ENCODE data around the gene CASP14. TPM values are rescaled to one million over a fixed set of nuclear protein-coding genes. Genes with fewer than 3 reads are reported as not detected.

Gene CASP14
- total and polyA plus RNA-seq, 3 experiments from 2014 or later: not detected

DNA sequence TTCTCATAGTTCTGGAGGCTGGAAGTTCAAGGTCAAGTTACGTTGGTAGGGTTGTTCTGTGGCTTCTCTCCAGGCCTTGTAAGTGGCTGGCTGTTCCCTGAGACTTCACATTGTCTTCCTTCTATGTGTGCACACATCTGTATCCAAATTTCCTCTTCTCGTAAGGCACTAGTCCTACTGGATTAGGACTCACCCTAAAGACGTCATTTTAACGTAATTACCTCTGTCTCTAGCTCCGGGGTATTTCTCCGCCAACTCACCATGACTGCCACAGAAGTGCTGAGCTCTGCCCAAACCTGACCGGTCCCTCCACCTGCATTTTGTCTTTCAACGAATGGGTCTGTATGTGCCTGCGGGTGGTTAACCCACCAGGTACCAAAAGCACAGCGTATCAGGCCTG lies 49.2 kb downstream of the CASP14 start:
- no peak overlapping the region for H3K4me3 ChIP-seq (ENCODE audit: low read length)
- H3K27ac Mint-ChIP-seq: no peak overlapping the region
- no peaks in the 10 kb centered on the region for H3K4me1 Mint-ChIP-seq
- H3K27me3 Mint-ChIP-seq: peaks cover 3 to 17% of the 10 kb centered on the region in 2 donors
- no peak overlapping the region for H3K27ac ChIP-seq (ENCODE audit: low read depth, low read length)
- CTCF ChIA-PET: no interaction called here
- DNase-seq: no peak
- POLR2A ChIA-PET: no interaction called here
- no peaks in the 10 kb centered on the region for H3K27me3 ChIP-seq (ENCODE audit: insufficient read depth, low read length, poor library complexity, severe bottlenecking)
- peak overlapping the region in 1 of 7 donors; percentile 8 for H3K4me3 Mint-ChIP-seq
- no peaks in the 10 kb centered on the region for H3K4me1 ChIP-seq (ENCODE audit: insufficient read depth, low read length)
- no peaks in the 10 kb centered on the region for H3K36me3 ChIP-seq (ENCODE audit: insufficient read depth, low read length)
- no peaks in the 10 kb centered on the region for H3K9me3 ChIP-seq (ENCODE audit: low read length)
- peaks cover 0 to 6% (median under 1%) of the 10 kb centered on the region in 3 donors for H3K36me3 Mint-ChIP-seq
- H3K9me3 Mint-ChIP-seq: peaks cover 2 to 11% (median 8%) of the 10 kb centered on the region in 5 donors

- Mint-ChIP-seq H3K36me3 (peaks cover 0 to 11% (median 2%) of the 10 kb centered on the region in 3 donors), H3K4me1 (no peaks in the 10 kb centered on the region), H3K9me3 (peaks cover 4 to 15% (median 13%) of the 10 kb centered on the region in 5 donors), H3K27ac (no peak overlapping the region), H3K4me3 (no peak overlapping the region), H3K27me3 (peaks cover 4 to 17% of the 10 kb centered on the region in 2 donors)
- Histone ChIP-seq H3K9me3 (ENCODE audit: low read length) (peaks cover under 1% of the 10 kb centered on the region), H3K4me3 (ENCODE audit: low read length) (no peak overlapping the region), H3K27ac (ENCODE audit: low read depth, low read length) (no peak overlapping the region), H3K4me1 (ENCODE audit: insufficient read depth, low read length) (no peaks in the 10 kb centered on the region), H3K36me3 (ENCODE audit: insufficient read depth, low read length) (no peaks in the 10 kb centered on the region), H3K27me3 (ENCODE audit: insufficient read depth, low read length, poor library complexity, severe bottlenecking) (no peaks in the 10 kb centered on the region)
- no peak for DNase-seq
- CTCF ChIA-PET: interaction anchor here (1.0 kb wide), 1 partner anchor 51 kb away, joined by 3 read pairs; no protein-coding TSS in a partner anchor
- POLR2A ChIA-PET: no interaction called here
These were observed 49.8 kb downstream of the CASP14 start for GRCh38 chr19:15099017-15099582.

DNA sequence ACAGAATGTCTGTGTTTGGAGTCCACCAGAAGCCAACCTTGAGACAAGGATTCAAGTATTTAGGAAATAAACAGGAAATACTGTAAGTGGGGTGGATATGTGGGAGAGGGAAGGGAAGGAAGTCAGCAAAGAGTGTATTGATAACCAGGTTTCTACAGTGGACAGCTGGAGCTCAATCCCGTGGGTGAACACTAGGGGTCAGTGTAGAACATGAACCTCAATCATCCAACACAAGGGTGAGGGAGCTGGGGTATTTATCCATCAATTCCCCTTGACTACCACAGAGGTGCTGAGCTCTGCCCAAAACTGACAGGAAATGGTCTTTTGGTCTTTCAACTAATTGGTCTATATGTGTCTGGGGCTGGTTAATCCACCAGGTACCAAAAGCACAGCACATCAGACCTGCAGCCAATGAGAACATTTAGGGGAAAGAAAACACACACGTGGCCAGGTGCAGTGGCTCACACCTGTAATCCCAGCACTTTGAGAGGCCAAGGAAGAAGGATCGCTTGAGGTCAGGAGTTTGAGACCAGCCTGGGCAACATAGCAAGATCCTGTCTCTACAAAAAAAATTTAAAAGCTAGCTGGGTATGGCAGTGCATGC lies 52.3 kb downstream of the CASP14 start:
- CTCF ChIA-PET: interaction anchor here (0.5 to 4.5 kb wide), 7 partner anchors 9 to 162 kb away, joined by 3 to 23 read pairs (median 3); no protein-coding TSS in a partner anchor
- H3K4me1 ChIP-seq (ENCODE audit: insufficient read depth, low read length): no peaks in the 10 kb centered on the region
- H3K36me3 ChIP-seq (ENCODE audit: insufficient read depth, low read length): no peaks in the 10 kb centered on the region
- H3K4me3 ChIP-seq (ENCODE audit: low read length): no peak overlapping the region
- no peak overlapping the region for H3K27ac Mint-ChIP-seq
- peaks cover 0 to 27% (median 2%) of the 10 kb centered on the region in 3 donors for H3K36me3 Mint-ChIP-seq
- H3K9me3 ChIP-seq (ENCODE audit: low read length): peaks cover 5% of the 10 kb centered on the region
- no peak overlapping the region for H3K27ac ChIP-seq (ENCODE audit: low read depth, low read length)
- H3K4me1 Mint-ChIP-seq: peaks cover under 1 to 7% (median 5%) of the 10 kb centered on the region in 3 donors
- H3K27me3 Mint-ChIP-seq: peaks cover 17 to 27% of the 10 kb centered on the region in 2 donors
- H3K9me3 Mint-ChIP-seq: peaks cover 4 to 27% (median 24%) of the 10 kb centered on the region in 5 donors
- POLR2A ChIA-PET: interaction anchor here (0.7 kb wide), 1 partner anchor 202 kb away, joined by 3 read pairs; no protein-coding TSS in a partner anchor
- no peak overlapping the region for H3K4me3 Mint-ChIP-seq
- H3K27me3 ChIP-seq (ENCODE audit: insufficient read depth, low read length, poor library complexity, severe bottlenecking): no peaks in the 10 kb centered on the region
- DNase-seq: peak in 4 of 5 donors; percentile 14 to 36 (median 23)

DNA sequence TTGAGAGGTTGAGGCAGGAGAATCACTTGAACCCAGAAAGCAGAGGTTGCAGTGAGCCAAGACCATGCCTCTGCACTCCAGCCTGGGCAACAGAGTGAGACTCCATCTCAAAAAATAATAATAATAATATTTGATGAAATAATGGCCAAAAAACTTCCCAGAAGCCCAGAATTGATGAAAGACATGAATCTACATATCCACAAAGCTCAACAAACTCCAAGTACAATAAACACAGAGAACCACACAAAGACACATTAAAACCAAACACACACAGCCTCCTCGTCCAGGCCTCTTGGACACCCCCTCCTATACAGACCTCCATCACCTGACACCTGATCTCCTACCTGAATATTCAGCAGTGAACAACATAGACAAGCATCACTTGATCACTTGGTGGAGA lies 54.7 kb downstream of the CASP14 start:
- Mint-ChIP-seq H3K27ac (no peak overlapping the region), H3K9me3 (peaks cover 4 to 27% (median 24%) of the 10 kb centered on the region in 5 donors), H3K27me3 (peaks cover 20 to 36% of the 10 kb centered on the region in 2 donors), H3K4me3 (no peak overlapping the region), H3K4me1 (peaks cover 7 to 18% (median 11%) of the 10 kb centered on the region in 3 donors), H3K36me3 (peaks cover 0 to 27% (median 2%) of the 10 kb centered on the region in 3 donors)
- CTCF ChIA-PET: interaction anchor here (1.2 to 4.5 kb wide), 2 partner anchors 12 to 45 kb away, joined by 3 to 23 read pairs; no protein-coding TSS in a partner anchor
- no peak overlapping the region for H3K4me3 ChIP-seq (ENCODE audit: low read length)
- DNase-seq: no peak
- no peaks in the 10 kb centered on the region for H3K36me3 ChIP-seq (ENCODE audit: insufficient read depth, low read length)
- H3K27me3 ChIP-seq (ENCODE audit: insufficient read depth, low read length, poor library complexity, severe bottlenecking): peaks cover 8% of the 10 kb centered on the region
- H3K27ac ChIP-seq (ENCODE audit: low read depth, low read length): no peak overlapping the region
- H3K9me3 ChIP-seq (ENCODE audit: low read length): peaks cover 5% of the 10 kb centered on the region
- POLR2A ChIA-PET: no interaction called here
- peaks cover 10% of the 10 kb centered on the region for H3K4me1 ChIP-seq (ENCODE audit: insufficient read depth, low read length)

DNA sequence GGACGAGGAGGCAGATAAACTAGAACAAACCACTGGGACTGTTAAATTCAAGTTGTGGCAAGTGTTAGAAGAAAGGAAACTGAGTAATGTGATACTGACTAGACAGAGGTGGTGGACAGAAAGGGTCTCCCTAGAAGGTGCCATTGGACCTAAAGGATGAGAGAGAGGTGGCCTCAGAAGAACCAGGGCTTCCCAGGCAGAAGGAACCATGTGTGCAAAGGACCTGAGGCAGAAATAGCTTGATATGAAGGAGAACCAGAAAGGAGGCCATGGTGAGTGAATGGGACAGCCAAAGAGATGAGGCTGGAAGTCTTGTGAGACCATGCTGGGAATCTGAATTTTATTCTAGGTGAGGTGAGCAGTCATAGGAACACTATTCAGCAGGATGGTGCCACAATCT lies 55.1 kb downstream of the CASP14 start:
- H3K9me3 Mint-ChIP-seq: peaks cover 4 to 27% (median 24%) of the 10 kb centered on the region in 5 donors
- H3K4me3 Mint-ChIP-seq: no peak overlapping the region
- peaks cover 10% of the 10 kb centered on the region for H3K4me1 ChIP-seq (ENCODE audit: insufficient read depth, low read length)
- peaks cover 0 to 27% (median 2%) of the 10 kb centered on the region in 3 donors for H3K36me3 Mint-ChIP-seq
- DNase-seq: no peak
- H3K27me3 ChIP-seq (ENCODE audit: insufficient read depth, low read length, poor library complexity, severe bottlenecking): peaks cover 8% of the 10 kb centered on the region
- no peak overlapping the region for H3K4me3 ChIP-seq (ENCODE audit: low read length)
- POLR2A ChIA-PET: no interaction called here
- CTCF ChIA-PET: interaction anchor here (1.2 to 4.5 kb wide), 2 partner anchors 13 to 45 kb away, joined by 3 to 23 read pairs; no protein-coding TSS in a partner anchor
- peaks cover 7 to 18% (median 11%) of the 10 kb centered on the region in 3 donors for H3K4me1 Mint-ChIP-seq
- H3K27ac Mint-ChIP-seq: peak overlapping the region in 1 of 8 donors; percentile 21
- H3K36me3 ChIP-seq (ENCODE audit: insufficient read depth, low read length): no peaks in the 10 kb centered on the region
- peaks cover 5% of the 10 kb centered on the region for H3K9me3 ChIP-seq (ENCODE audit: low read length)
- no peak overlapping the region for H3K27ac ChIP-seq (ENCODE audit: low read depth, low read length)
- H3K27me3 Mint-ChIP-seq: peaks cover 21 to 36% of the 10 kb centered on the region in 2 donors

GRCh38 chr19:15105044-15105443 lies 55.8 kb downstream of the CASP14 start:
- peaks cover 5% of the 10 kb centered on the region for H3K9me3 ChIP-seq (ENCODE audit: low read length)
- Mint-ChIP-seq H3K4me1 (peaks cover 7 to 18% (median 11%) of the 10 kb centered on the region in 3 donors), H3K27me3 (peaks cover 21 to 36% of the 10 kb centered on the region in 2 donors), H3K36me3 (peaks cover 0 to 27% (median 2%) of the 10 kb centered on the region in 3 donors), H3K27ac (peak overlapping the region in 1 of 8 donors; percentile 7), H3K9me3 (peaks cover 4 to 27% (median 24%) of the 10 kb centered on the region in 5 donors), H3K4me3 (no peak overlapping the region)
- H3K4me3 ChIP-seq (ENCODE audit: low read length): no peak overlapping the region
- CTCF ChIA-PET: no interaction called here
- peaks cover 10% of the 10 kb centered on the region for H3K4me1 ChIP-seq (ENCODE audit: insufficient read depth, low read length)
- H3K36me3 ChIP-seq (ENCODE audit: insufficient read depth, low read length): no peaks in the 10 kb centered on the region
- DNase-seq: no peak
- POLR2A ChIA-PET: no interaction called here
- no peak overlapping the region for H3K27ac ChIP-seq (ENCODE audit: low read depth, low read length)
- peaks cover 8% of the 10 kb centered on the region for H3K27me3 ChIP-seq (ENCODE audit: insufficient read depth, low read length, poor library complexity, severe bottlenecking)

DNA sequence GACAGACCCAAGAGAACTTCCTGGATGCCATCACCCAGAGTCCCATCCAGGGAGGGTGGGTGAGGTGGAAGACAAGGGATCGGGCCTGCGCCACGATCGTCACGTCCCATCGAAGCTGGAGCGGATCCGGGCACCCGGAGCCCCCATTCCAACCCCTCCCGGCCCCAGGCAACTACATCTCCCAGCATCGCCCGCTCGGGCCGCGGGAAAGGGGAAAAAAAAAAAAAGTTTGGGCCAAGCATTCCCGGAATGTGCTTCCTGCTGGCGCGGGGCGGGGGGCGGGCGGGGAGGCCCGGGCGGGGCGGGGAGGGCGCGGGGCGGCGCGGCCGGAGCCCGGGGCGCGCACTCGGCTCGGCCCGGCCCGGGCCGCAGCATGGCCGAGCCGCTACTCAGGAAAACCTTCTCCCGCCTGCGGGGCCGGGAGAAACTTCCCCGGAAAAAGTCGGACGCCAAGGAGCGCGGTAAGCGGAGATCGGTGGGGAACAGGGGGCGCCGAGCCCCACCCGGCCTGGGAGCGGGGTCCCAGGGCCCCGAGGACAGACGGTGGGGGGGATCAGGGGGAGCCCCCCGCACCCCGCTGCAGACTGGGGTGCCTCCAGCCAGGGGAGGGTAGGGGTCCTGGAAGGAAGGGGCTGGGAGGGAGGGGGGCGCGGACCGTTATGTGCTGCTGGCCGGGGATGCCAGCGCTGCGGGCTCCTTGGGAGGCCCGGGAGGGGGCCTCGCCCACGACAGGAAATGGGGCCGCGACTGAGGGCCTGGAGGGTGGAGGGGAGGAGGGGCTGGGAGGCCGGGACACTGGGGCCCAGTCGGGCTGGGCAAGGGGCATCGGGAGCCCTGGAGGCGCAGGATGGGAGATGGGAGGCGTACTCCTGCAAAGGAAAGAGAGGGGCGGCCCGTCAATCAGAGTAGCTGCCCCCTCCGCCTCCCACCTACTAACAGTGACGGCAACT lies 58.1 kb downstream of the CASP14 start, which contains the start of gene SYDE1:
SYDE1 (plus strand) TSS at position 341 of the 950 bp plus-strand sequence; CDS start at position 374, 33 bp downstream.
- Histone ChIP-seq H3K4me3 (ENCODE audit: low read length) (no peak within 1 kb of the TSS), H3K36me3 (ENCODE audit: insufficient read depth, low read length) (no peaks in the 10 kb centered on the region), H3K27me3 (ENCODE audit: insufficient read depth, low read length, poor library complexity, severe bottlenecking) (peaks cover 8% of the 10 kb centered on the region), H3K9me3 (ENCODE audit: low read length) (peaks cover 5% of the 10 kb centered on the region), H3K27ac (ENCODE audit: low read depth, low read length) (no peak within 1 kb of the TSS), H3K4me1 (ENCODE audit: insufficient read depth, low read length) (peaks cover 10% of the 10 kb centered on the region)
- Mint-ChIP-seq H3K27ac (peak within 1 kb of the TSS in 2 of 8 donors; percentile 8 to 43), H3K4me1 (peaks cover 7 to 18% (median 11%) of the 10 kb centered on the region in 3 donors), H3K4me3 (peak within 1 kb of the TSS in 6 of 7 donors; percentile 32 to 72 (median 56)), H3K27me3 (peaks cover 21 to 36% of the 10 kb centered on the region in 2 donors), H3K36me3 (peaks cover 0 to 23% (median 2%) of the 10 kb centered on the region in 3 donors), H3K9me3 (peaks cover 4 to 22% (median 21%) of the 10 kb centered on the region in 5 donors)
- ChIA-PET CTCF (no interaction called here), POLR2A (interaction anchor here (0.6 kb wide), 1 partner anchor 69 kb away, joined by 6 read pairs; no protein-coding TSS in a partner anchor)
- DNase-seq: no peak

Measured in CD8-positive, alpha-beta memory T cell (primary cell).